Kidney epithelial cell (primary cell): Measurements from ENCODE around the gene THOC2. TPM values are rescaled to one million over a fixed set of nuclear protein-coding genes. Genes with fewer than 3 reads are reported as not detected.
"Not testable (repeated sequence)": the region's sequence is repeated elsewhere in the genome, so short reads cannot be mapped to it uniquely, and the experiment has no call there.

Experiments used
- DNase-seq: peaks from one replicate; pipeline ENCODE4 v3.0.0-alpha.2; 2010; ENCODE audit warnings: low read depth
- H3K27me3 ChIP-seq: 2 replicates; pipeline ENCODE4 v1.6.0; 2011; ENCODE audit warnings: low read length; ENCODE audit not compliant: control insufficient read depth, insufficient read depth
- H3K36me3 ChIP-seq: 2 replicates; pipeline ENCODE4 v1.5.1; 2011; ENCODE audit warnings: low read length; ENCODE audit not compliant: control insufficient read depth, insufficient read depth
- H3K4me3 ChIP-seq: 2 replicates; pipeline ENCODE4 v1.5.1; 2011; ENCODE audit warnings: low read depth, mild to moderate bottlenecking, control low read depth, low read length
- total RNA-seq: library from RNA; depleted of rRNA; stranded (reverse); fragments of >200 nt; gene quantifications from 2 replicates; pipeline ENCODE4 v1.2.3, GENCODE V29; 2015
- TF ChIP-seq, protein P1 (sequence below): IDR thresholded peaks from 2 replicates; pipeline ENCODE4 v1.5.1; 2011; ENCODE audit warnings: mild to moderate bottlenecking, moderate library complexity, low read length, control low read depth, inconsistent platforms; ENCODE audit not compliant: insufficient read depth, poor library complexity, severe bottlenecking

THOC2 gene
- total RNA-seq, 1 donor from 2014 or later, result 52.1 TPM

GRCh38 chrX:123739474-123739873 is 6.6 kb upstream of the THOC2 start:
- TF ChIP-seq, protein P1, sequence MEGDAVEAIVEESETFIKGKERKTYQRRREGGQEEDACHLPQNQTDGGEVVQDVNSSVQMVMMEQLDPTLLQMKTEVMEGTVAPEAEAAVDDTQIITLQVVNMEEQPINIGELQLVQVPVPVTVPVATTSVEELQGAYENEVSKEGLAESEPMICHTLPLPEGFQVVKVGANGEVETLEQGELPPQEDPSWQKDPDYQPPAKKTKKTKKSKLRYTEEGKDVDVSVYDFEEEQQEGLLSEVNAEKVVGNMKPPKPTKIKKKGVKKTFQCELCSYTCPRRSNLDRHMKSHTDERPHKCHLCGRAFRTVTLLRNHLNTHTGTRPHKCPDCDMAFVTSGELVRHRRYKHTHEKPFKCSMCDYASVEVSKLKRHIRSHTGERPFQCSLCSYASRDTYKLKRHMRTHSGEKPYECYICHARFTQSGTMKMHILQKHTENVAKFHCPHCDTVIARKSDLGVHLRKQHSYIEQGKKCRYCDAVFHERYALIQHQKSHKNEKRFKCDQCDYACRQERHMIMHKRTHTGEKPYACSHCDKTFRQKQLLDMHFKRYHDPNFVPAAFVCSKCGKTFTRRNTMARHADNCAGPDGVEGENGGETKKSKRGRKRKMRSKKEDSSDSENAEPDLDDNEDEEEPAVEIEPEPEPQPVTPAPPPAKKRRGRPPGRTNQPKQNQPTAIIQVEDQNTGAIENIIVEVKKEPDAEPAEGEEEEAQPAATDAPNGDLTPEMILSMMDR, result no peak
- no peak for DNase-seq
- H3K36me3 ChIP-seq, result no peaks in the 10 kb centered on the region
- H3K27me3 ChIP-seq, result no peaks in the 10 kb centered on the region
- H3K4me3 ChIP-seq, result no peak overlapping the region

DNA sequence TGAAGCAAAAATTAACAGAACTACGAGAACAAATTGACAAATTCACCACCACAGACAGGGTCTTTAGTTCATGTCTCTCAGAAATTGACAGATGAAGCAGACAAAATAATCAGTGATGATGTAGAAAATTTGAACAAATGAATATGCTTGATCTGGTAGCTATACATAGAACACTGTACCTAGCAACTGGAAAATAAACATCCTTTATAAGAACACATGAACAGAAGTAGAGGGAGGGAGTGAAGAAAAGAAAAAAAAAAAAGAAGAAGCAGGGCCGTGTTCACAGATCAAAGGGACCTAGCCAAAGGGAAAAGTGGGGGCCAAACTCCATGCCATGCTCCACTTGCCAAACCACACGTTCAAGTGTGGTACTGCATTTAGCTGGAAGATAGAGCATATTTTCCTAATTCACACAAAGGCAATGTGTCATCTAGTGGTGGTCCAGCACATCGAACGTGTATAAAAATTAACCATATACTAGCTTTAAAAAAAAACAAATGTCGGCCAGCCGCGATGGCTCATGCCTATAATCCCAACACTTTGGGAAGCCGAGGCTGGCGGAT is 5.6 kb upstream of the THOC2 start:
- no peaks in the 10 kb centered on the region for H3K36me3 ChIP-seq
- H3K27me3 ChIP-seq, result no peaks in the 10 kb centered on the region
- TF ChIP-seq, protein P1, result no peak
- no peak overlapping the region for H3K4me3 ChIP-seq
- no peak for DNase-seq

GRCh38 chrX:123736333-123736921 is 3.6 kb upstream of the THOC2 start:
- no peak for DNase-seq
- Histone ChIP-seq H3K4me3 (no peak overlapping the region), H3K27me3 (no peaks in the 10 kb centered on the region), H3K36me3 (no peaks in the 10 kb centered on the region)
- TF ChIP-seq, protein P1, result no peak

- not testable (repeated sequence) for DNase-seq, H3K4me3 ChIP-seq, H3K27me3 ChIP-seq, H3K36me3 ChIP-seq
Measured at GRCh38 chrX:123735137-123735536, 2.3 kb upstream of the THOC2 start.

DNA sequence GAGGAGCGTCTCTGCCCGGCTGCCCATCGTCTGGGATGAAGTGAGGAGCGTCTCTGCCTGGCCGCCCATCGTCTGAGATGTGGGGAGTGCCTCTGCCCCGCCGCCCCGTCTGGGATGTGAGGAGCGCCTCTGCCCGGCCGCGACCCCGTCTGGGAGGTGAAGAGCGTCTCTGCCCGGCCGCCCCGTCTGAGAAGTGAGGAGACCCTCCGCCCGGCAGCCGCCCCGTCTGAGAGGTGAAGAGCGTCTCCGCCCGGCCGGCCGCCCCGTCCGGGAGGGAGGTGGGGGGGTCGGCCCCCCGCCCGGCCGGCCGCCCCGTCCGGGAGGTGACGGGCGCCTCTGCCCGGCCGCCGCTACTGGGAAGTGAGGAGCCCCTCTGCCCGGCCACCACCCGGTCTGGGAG is 1.2 kb upstream of the THOC2 start:
- H3K36me3 ChIP-seq, H3K27me3 ChIP-seq, DNase-seq, H3K4me3 ChIP-seq: not testable (repeated sequence)

- Histone ChIP-seq H3K27me3 (no peaks in the 10 kb centered on the region), H3K36me3 (no peaks in the 10 kb centered on the region), H3K4me3 (peak overlapping the region; percentile 67)
- TF ChIP-seq, protein P1, result no peak
- DNase-seq, result no peak
Measured at GRCh38 chrX:123731987-123732669, 724 bp downstream of the THOC2 start.
